Effector memory CD4-positive, alpha-beta T cell (primary cell): Measurements from ENCODE around the gene NEK8.

Experiments
- DNase-seq, 3 donors: peaks; one replicate each; pipeline ENCODE4 v3.0.0-alpha.2; 2020
- H3K27ac ChIP-seq: 2 replicates; pipeline ENCODE4 v1.7.0; 2013; ENCODE audit warnings: mild to moderate bottlenecking, low read length, moderate library complexity; ENCODE audit not compliant: insufficient read depth, poor library complexity, severe bottlenecking
- H3K27me3 ChIP-seq: replicated peaks from 2 replicates; pipeline ENCODE4 v1.7.0; 2013; ENCODE audit warnings: mild to moderate bottlenecking, low read length; ENCODE audit not compliant: insufficient read depth, control insufficient read depth, poor library complexity, severe bottlenecking
- H3K36me3 ChIP-seq: 2 replicates; pipeline ENCODE4 v1.7.0; 2013; ENCODE audit warnings: mild to moderate bottlenecking, low read length, moderate library complexity; ENCODE audit not compliant: control insufficient read depth, insufficient read depth
- H3K4me1 ChIP-seq: 2 replicates; pipeline ENCODE4 v1.7.0; 2013; ENCODE audit warnings: low read length, mild to moderate bottlenecking; ENCODE audit not compliant: control insufficient read depth, insufficient read depth, poor library complexity, severe bottlenecking
- H3K4me3 ChIP-seq: 2 replicates; pipeline ENCODE4 v1.7.0; 2013; ENCODE audit warnings: low read length, low read depth, mild to moderate bottlenecking; ENCODE audit not compliant: insufficient read depth, poor library complexity, severe bottlenecking
- H3K9me3 ChIP-seq: 2 replicates; pipeline ENCODE4 v1.7.0; 2013; ENCODE audit warnings: mild to moderate bottlenecking, low read length, moderate library complexity; ENCODE audit not compliant: control insufficient read depth

NEK8 gene

GRCh38 chr17:28710861-28711722, 17.5 kb upstream of the NEK8 start:
- no peaks in the 10 kb centered on the region for H3K9me3 ChIP-seq
- H3K4me3 ChIP-seq, result peak overlapping the region; percentile 61
- peaks cover 15% of the 10 kb centered on the region for H3K4me1 ChIP-seq
- peak overlapping the region; percentile 74 for H3K27ac ChIP-seq
- H3K27me3 ChIP-seq, result no peaks in the 10 kb centered on the region
- no peaks in the 10 kb centered on the region for H3K36me3 ChIP-seq
- peak; percentile 84 to 85 (median 85) for DNase-seq

GRCh38 chr17:28711723-28712031, 16.9 kb upstream of the NEK8 start, which contains the start of gene PROCA1:
TSS of gene PROCA1 (minus strand) at chr17:28711888. CDS start at chr17:28711660, 228 bp downstream.
- H3K36me3 ChIP-seq, result no peaks in the 10 kb centered on the region
- H3K4me1 ChIP-seq, result peaks cover 15% of the 10 kb centered on the region
- no peak for DNase-seq
- H3K9me3 ChIP-seq, result no peaks in the 10 kb centered on the region
- peak within 1 kb of the TSS; percentile 74 for H3K27ac ChIP-seq
- peaks cover under 1% of the 10 kb centered on the region for H3K27me3 ChIP-seq
- peak within 1 kb of the TSS; percentile 61 for H3K4me3 ChIP-seq

- Histone ChIP-seq H3K36me3 (no peaks in the 10 kb centered on the region), H3K27ac (peak overlapping the region; percentile 74), H3K27me3 (peaks cover 4% of the 10 kb centered on the region), H3K4me3 (peak overlapping the region; percentile 61), H3K4me1 (peaks cover 15% of the 10 kb centered on the region), H3K9me3 (no peaks in the 10 kb centered on the region)
- peak; percentile 45 to 59 (median 49) for DNase-seq
Observed at GRCh38 chr17:28712032-28712704, 16.4 kb upstream of the NEK8 start.

- Histone ChIP-seq H3K27ac (no peak overlapping the region), H3K4me3 (no peak overlapping the region)
Observed at GRCh38 chr17:28712705-28713415, 15.7 kb upstream of the NEK8 start.

GRCh38 chr17:28714281-28714680, 14.3 kb upstream of the NEK8 start:
- Histone ChIP-seq H3K4me3 (no peak overlapping the region), H3K9me3 (no peaks in the 10 kb centered on the region), H3K27ac (no peak overlapping the region), H3K4me1 (peaks cover 21% of the 10 kb centered on the region), H3K27me3 (peaks cover 4% of the 10 kb centered on the region), H3K36me3 (no peaks in the 10 kb centered on the region)
- DNase-seq, result no peak

More at GRCh38 chr17:28712705-28713415, 15.7 kb upstream of the NEK8 start:
- Histone ChIP-seq H3K9me3 (no peaks in the 10 kb centered on the region), H3K27me3 (peaks cover 4% of the 10 kb centered on the region), H3K4me1 (peaks cover 18% of the 10 kb centered on the region), H3K36me3 (no peaks in the 10 kb centered on the region)
- no peak for DNase-seq

GRCh38 chr17:28715217-28715616, 13.4 kb upstream of the NEK8 start:
- H3K4me1 ChIP-seq, result peaks cover 26% of the 10 kb centered on the region

GRCh38 chr17:28716740-28717577, 11.6 kb upstream of the NEK8 start:
- Histone ChIP-seq H3K9me3 (no peaks in the 10 kb centered on the region), H3K27ac (no peak overlapping the region), H3K4me1 (peaks cover 27% of the 10 kb centered on the region), H3K27me3 (peaks cover 4% of the 10 kb centered on the region), H3K4me3 (no peak overlapping the region), H3K36me3 (no peaks in the 10 kb centered on the region)
- no peak for DNase-seq

More at GRCh38 chr17:28715217-28715616, 13.4 kb upstream of the NEK8 start:
- H3K4me3 ChIP-seq, result no peak overlapping the region
- H3K27me3 ChIP-seq, result peaks cover 4% of the 10 kb centered on the region
- no peak for DNase-seq
- H3K36me3 ChIP-seq, result no peaks in the 10 kb centered on the region
- H3K27ac ChIP-seq, result no peak overlapping the region
- no peaks in the 10 kb centered on the region for H3K9me3 ChIP-seq

GRCh38 chr17:28717578-28718332, 10.8 kb upstream of the NEK8 start, which contains the start of gene RAB34:
TSS of gene RAB34 (minus strand) at chr17:28717868. CDS start at chr17:28717266, 602 bp downstream.
- no peak within 1 kb of the TSS for H3K27ac ChIP-seq
- DNase-seq, result no peak
- peaks cover 7% of the 10 kb centered on the region for H3K36me3 ChIP-seq
- no peak within 1 kb of the TSS for H3K4me3 ChIP-seq
- no peaks in the 10 kb centered on the region for H3K9me3 ChIP-seq
- peaks cover 4% of the 10 kb centered on the region for H3K27me3 ChIP-seq
- H3K4me1 ChIP-seq, result peaks cover 30% of the 10 kb centered on the region
